Stimulated activated naive CD8-positive, alpha-beta T cell treated with anti-CD3 and anti-CD28 coated beads, Interleukin-15, amount 100 ng/mL, for 72 hours (primary cell): ENCODE results near the gene MBD3L5.
A peak's percentile ranks its signal among the peaks of the same experiment; 100 is the strongest.
"Not testable (repeated sequence)": the region's sequence is repeated elsewhere in the genome, so short reads cannot be mapped to it uniquely, and the experiment has no call there.

Experiments
- ATAC-seq: fragments of 150-1000 bp; cut with Tn5 transposase; 2 replicates; pipeline ENCODE4 v1.10.0; 2021; ENCODE audit warnings: mild to moderate bottlenecking, moderate library complexity
- DNase-seq, 2 donors: peaks; one replicate each; pipeline ENCODE4 v3.0.0; 2021 to 2022
- H3K27ac Mint-ChIP-seq, 2 donors: one replicate each; pipeline ENCODE4 v1.8.0; 2022; ENCODE audit warnings: mild to moderate bottlenecking in 2 of 2, mixed read lengths in 2 of 2, moderate library complexity in 2 of 2
- H3K27me3 Mint-ChIP-seq: one replicate; pipeline ENCODE4 v1.8.0; 2022; ENCODE audit warnings: mixed read lengths
- H3K4me1 Mint-ChIP-seq: one replicate; pipeline ENCODE4 v1.8.0; 2022; ENCODE audit warnings: mild to moderate bottlenecking, mixed read lengths
- H3K4me3 Mint-ChIP-seq, 2 donors: one replicate each; pipeline ENCODE4 v1.8.0; 2022; ENCODE audit warnings: mild to moderate bottlenecking in 2 of 2, mixed read lengths in 2 of 2, moderate library complexity in 1 of 2
- H3K9me3 Mint-ChIP-seq, 2 donors: one replicate each; pipeline ENCODE4 v1.8.0; 2022; ENCODE audit warnings: mixed read lengths in 2 of 2

The MBD3L5 gene

DNA sequence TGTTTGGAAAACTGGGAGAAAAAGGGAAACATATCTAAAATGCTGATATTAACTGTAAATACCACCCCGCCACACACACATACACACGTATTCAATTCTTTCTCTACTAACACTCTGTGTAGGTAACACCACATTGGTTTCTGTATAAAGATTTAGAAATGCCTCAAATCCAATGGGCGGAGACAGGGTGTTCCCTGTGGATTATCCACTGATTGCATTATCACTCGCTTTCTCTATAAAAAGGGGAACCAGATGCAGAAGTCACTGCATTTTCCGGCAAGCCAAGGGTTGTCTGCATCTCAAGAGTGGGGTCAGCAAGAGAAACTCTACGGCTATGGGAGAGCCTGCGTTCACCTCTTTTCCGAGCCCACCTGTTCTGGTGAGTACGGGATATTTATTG lies at the start of gene MBD3L5:
Gene MBD3L5 (plus strand): TSS at position 301 of the 400 bp plus-strand sequence. CDS start 34 bp downstream, at position 335.
- H3K4me3 Mint-ChIP-seq, ATAC-seq, H3K27me3 Mint-ChIP-seq, DNase-seq, H3K4me1 Mint-ChIP-seq, H3K9me3 Mint-ChIP-seq, H3K27ac Mint-ChIP-seq: not testable (repeated sequence)

DNA sequence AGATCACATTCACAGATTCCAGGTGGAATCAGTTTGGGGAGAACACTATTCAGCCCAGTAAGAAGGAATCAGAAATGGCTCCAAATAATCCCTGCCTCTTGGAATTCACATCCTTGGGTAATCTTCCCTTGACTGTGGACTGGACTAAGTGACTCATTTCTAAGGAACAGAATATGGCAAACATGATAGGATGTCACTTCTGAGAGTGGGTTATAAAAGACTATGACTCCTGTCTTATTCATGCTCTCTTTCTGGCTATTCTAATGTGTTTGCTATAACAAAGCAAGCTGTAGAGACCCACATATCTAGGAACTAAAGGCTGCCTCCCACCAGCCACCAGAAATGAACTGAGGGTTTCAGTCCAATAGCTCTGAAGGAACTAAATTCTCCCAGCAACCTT lies 46.9 kb upstream of the MBD3L5 start:
- H3K4me3 Mint-ChIP-seq = no peak overlapping the region
- no peak for ATAC-seq

DNA sequence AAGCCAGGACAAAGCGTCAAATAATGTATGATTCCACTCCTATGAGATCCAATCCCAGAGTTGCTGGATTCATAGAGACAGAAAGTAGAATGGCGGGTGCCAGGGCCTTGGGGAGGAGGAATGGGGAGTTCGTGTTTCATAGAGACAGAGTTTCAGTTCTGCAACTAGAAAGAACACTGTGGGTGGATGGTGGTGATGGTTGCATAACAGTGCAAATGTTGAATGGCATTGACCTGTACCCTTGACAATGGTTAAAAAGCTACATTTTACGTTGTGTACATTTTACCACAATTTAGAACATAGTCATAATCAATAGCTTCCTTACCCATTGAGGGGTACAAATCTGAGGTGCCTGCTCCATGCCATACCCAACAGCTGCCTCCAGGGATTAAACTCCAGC lies 42.5 kb upstream of the MBD3L5 start:
- no peak overlapping the region for H3K4me3 Mint-ChIP-seq
- H3K4me1 Mint-ChIP-seq = no peaks in the 10 kb centered on the region
- no peak overlapping the region for H3K27ac Mint-ChIP-seq
- no peaks in the 10 kb centered on the region for H3K27me3 Mint-ChIP-seq
- no peak for ATAC-seq
- H3K9me3 Mint-ChIP-seq = peaks cover 18 to 32% of the 10 kb centered on the region in 2 donors
- DNase-seq = no peak

More for the DNA sequence above, 46.9 kb upstream of the MBD3L5 start:
- Mint-ChIP-seq H3K27ac (no peak overlapping the region), H3K9me3 (peaks cover 18 to 33% of the 10 kb centered on the region in 2 donors), H3K4me1 (peaks cover 10% of the 10 kb centered on the region), H3K27me3 (no peaks in the 10 kb centered on the region)
- no peak for DNase-seq

DNA sequence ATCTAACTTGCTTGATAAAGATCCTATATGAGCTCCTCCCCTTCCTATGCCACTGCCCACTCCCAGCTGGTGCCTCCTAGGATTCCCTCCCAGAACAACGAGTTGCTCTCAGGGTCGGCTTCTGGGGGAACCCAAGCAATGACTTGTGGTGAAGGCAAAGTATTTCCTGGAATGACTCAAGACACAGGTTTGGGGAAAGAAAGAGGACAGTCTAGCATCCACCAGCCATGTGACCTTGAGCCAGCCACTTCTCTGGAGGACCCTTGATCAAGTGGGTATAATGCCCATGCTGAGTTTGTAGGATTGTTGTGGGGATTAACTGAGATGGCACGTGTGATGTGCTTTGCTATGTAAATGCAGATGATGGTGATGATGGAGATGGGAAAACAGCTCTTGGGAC lies 42.1 kb upstream of the MBD3L5 start:
- Mint-ChIP-seq H3K4me1 (no peaks in the 10 kb centered on the region), H3K4me3 (no peak overlapping the region), H3K9me3 (peaks cover 14 to 28% of the 10 kb centered on the region in 2 donors), H3K27me3 (no peaks in the 10 kb centered on the region), H3K27ac (no peak overlapping the region)
- ATAC-seq (no peak), DNase-seq (no peak)

DNA sequence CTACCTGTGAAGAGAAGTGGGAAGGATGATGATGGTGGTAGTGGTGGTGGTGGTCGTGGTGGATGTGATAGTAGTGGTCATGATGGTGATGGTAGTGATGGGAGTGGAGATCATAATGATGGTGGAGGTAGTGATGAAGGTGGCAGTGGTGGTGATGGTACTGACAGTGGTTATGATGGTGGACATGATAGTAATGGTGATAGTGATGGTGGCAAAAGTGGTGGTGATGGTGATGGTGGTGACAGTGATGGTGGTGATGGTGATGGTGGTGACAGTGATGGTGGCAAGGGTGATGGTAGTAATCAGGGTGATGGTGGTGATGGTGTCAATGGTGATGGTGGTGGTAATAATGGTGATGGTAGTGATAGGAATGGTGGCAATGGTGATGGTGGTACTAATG lies 35.3 kb upstream of the MBD3L5 start:
- no peak for ATAC-seq

DNA sequence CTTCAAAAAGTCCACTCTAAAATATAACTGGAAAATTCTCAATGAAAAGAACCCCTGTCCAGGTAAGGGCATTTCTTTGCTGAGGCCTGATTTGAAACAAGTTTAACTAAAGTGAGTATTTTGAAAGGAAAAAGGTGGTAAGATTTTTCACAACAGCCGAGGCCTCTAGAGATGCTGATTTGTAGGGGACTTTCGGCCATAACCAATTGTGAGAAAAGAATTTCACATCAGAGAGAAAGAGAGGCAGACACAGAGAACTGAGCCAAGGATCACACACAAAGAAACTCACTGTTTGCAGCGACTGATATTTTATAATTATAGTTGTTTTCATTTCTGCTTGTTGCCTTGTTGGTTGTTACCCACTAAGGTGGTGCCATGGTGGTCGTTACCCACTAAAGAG lies 33.6 kb upstream of the MBD3L5 start:
- Mint-ChIP-seq H3K4me1 (peaks cover 6% of the 10 kb centered on the region), H3K9me3 (peaks cover 14 to 20% of the 10 kb centered on the region in 2 donors), H3K27me3 (no peaks in the 10 kb centered on the region), H3K4me3 (no peak overlapping the region), H3K27ac (no peak overlapping the region)
- ATAC-seq = no peak
- DNase-seq = no peak

More for the DNA sequence above, 35.3 kb upstream of the MBD3L5 start:
- Mint-ChIP-seq H3K4me1 (peaks cover 6% of the 10 kb centered on the region), H3K27ac (no peak overlapping the region), H3K27me3 (no peaks in the 10 kb centered on the region), H3K4me3 (no peak overlapping the region), H3K9me3 (peaks cover 11 to 20% of the 10 kb centered on the region in 2 donors)
- no peak for DNase-seq

DNA sequence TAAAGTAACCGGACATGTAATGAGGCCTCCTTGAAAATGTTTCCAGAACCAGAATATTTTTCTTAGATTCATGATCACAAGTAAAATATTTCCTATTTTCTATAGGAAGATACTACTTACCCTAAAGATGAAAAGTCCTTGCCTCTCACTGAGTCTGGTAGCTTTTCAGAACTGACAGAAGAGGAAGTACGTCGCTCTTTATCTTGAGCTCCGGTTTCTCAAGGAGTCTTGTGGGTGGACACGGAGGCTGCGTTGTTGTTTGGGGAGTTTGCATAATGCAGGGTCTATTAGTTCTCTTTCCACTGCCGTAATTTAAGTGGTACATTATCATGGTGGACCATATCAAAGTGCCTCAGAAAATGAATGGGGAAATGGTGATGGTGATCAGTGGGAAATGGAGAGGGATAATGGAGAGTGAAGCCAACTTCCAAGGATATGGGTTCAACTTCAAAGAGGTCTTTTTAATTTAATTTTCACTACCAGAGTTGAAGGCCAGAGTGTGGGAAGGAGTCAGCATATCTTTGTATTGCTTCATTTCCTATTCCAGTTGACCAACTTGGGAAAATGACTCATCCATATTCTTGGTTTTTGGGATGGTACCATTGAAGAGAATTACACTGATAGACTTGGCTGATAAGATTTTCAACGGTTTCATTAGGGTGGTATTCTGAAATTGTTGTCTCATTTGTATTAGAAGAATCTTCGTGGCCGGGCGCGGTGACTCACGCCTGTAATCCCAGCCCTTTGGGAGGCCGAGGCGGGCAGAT lies 32.5 kb upstream of the MBD3L5 start:
- Mint-ChIP-seq H3K27me3 (no peaks in the 10 kb centered on the region), H3K27ac (no peak overlapping the region), H3K4me3 (no peak overlapping the region), H3K4me1 (peaks cover 6% of the 10 kb centered on the region), H3K9me3 (peaks cover 14 to 20% of the 10 kb centered on the region in 2 donors)
- no peak for DNase-seq
- no peak for ATAC-seq

DNA sequence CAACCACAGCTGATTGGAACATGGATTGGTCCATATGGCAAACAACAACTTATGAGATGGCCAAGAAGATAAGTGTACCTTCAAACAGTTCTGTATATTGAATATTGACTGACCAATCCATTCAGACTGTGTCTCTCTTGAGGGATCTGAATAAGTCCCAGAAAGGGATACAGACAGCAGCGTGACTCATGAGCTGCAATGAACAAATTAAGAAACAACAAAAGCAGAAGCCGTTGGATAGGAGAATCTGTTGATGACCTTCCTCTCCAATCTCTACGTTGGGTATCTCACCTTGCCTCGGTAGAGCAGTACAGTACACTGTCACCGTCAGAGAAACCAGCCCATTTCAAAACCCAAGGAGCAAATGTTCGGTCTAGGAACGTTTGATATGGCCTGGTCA lies 30.4 kb upstream of the MBD3L5 start:
- H3K4me1 Mint-ChIP-seq = peaks cover 14% of the 10 kb centered on the region
- no peaks in the 10 kb centered on the region for H3K27me3 Mint-ChIP-seq
- ATAC-seq = no peak
- peaks cover 10 to 16% of the 10 kb centered on the region in 2 donors for H3K9me3 Mint-ChIP-seq
- DNase-seq = no peak
- H3K27ac Mint-ChIP-seq = no peak overlapping the region
- no peak overlapping the region for H3K4me3 Mint-ChIP-seq

DNA sequence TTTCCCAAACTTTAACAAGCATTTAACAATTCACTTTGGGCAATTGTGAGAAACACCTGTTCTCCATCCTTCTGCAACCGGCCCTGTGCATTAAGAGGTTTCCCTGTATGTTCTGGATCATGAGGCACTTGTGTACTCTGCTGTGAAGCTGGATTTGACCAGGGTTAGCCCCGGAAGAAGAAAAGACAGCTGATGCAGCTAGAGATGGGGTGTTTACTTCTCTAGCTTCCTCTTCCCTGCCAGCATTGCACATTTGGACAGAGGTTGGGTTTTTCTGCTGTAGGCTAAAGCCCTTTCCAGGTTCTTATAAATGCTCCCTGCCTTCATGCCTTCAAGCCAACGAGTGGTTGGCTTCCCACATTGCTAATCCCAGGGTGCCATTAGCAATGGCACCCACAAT lies 30.0 kb upstream of the MBD3L5 start:
- peaks cover 6 to 12% of the 10 kb centered on the region in 2 donors for H3K9me3 Mint-ChIP-seq
- H3K27ac Mint-ChIP-seq = no peak overlapping the region
- no peak for ATAC-seq
- no peak for DNase-seq
- no peak overlapping the region for H3K4me3 Mint-ChIP-seq
- peaks cover 14% of the 10 kb centered on the region for H3K4me1 Mint-ChIP-seq
- no peaks in the 10 kb centered on the region for H3K27me3 Mint-ChIP-seq

DNA sequence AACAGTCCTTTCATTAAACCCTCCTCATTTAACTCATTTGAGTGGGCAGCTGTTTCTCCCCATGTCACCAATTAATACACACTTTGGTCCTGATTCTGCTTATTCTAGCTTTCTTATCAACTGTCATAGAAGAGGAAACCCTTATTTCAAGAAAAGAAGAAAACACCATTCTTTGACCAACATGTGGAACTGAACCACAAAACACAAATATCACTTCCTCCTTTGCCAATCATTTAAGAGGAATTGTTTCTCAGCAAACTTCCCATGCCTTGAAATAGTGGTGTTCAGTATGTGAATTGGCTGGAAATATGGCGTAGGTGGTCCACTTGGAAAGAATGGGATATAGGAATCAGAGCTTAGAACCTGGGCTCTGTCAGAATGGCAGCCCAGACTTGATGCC lies 29.6 kb upstream of the MBD3L5 start:
- Mint-ChIP-seq H3K27ac (no peak overlapping the region), H3K27me3 (no peaks in the 10 kb centered on the region)
- ATAC-seq = no peak

DNA sequence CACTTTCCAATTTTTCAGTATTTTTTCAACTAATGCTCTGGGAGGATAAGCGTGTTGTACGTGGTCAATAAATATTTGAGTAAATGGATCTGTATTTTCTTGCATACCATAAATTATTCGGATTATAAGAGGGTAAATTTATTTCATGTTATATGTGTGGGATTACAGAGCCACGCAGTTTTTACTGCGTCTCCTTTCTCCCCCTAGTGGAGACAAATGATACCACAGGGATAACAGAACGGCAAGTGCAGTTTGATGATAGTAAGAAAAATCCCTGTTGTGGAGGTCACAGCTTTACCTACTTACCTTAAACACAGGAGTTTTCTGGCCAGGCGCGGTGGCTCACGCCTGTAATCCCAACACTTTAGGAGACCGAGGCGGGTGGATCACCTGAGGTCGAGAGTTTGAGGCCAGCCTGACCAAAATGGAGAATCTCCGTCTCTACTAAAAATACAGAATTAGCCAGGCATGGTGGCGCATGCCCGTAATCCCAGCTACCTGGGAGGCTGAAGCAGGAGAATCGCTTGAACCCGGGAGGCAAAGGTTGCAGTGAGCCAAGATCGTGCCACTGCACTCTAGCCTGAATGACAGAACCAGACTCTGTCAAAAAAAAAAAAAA lies 26.0 kb upstream of the MBD3L5 start:
- Mint-ChIP-seq H3K4me1 (peaks cover 34% of the 10 kb centered on the region), H3K9me3 (peaks cover 0 to 4% of the 10 kb centered on the region in 2 donors), H3K27ac (no peak overlapping the region), H3K4me3 (peak overlapping the region in 1 of 2 donors; percentile 46), H3K27me3 (no peaks in the 10 kb centered on the region)
- DNase-seq = peak; percentile 31
- ATAC-seq = peak; percentile 57

More for the DNA sequence above, 29.6 kb upstream of the MBD3L5 start:
- DNase-seq = no peak
- Mint-ChIP-seq H3K9me3 (peaks cover 4 to 7% of the 10 kb centered on the region in 2 donors), H3K4me1 (peaks cover 14% of the 10 kb centered on the region), H3K4me3 (no peak overlapping the region)

DNA sequence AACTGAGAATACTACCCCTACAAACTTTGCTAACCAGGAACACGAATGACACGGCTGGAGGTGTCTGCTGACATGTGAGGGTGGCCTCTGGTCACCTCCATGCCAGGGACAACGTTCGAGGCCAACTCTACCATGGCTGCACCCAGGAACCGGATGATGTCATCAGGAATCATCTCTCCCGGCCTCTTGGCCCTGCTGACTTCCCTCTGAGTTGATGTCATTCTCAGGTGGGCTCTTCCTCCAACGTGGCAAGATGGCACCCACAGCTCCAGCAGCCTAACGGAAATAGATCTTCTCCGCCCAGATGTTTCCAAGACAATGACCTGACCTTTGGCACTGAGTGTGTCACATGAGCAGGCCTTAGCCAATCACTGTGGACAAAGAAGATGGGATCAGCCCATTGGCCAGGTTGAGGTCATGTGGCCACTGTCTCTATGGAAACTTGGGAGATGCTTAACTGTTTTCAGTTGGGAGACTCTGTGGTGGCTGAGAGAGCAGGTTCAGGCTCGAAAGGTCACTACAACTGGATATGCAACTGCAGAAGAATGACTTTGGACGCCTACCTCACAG lies 24.2 kb upstream of the MBD3L5 start:
- ATAC-seq = no peak

DNA sequence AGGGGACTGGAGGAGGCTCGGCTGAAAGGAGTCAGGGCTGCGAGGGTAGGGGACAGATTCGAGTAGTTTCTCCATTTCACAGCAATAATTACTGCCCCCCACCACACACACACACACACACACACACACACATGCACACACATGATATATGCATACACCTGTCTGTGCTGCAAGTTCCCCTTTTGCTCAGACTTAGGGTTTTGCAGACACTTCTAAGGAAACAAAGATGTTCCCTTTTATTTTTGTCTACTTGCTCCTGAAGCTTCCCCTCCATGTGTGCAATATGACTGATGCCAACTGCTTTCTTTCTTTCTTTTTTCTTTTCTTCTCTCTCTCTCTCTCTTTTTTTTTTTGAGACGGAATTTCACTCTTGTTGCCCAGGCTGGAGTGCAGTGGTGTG lies 22.5 kb upstream of the MBD3L5 start:
- ATAC-seq (no peak), DNase-seq (no peak)
- Mint-ChIP-seq H3K27me3 (no peaks in the 10 kb centered on the region), H3K9me3 (peaks cover 0 to 5% of the 10 kb centered on the region in 2 donors), H3K4me3 (no peak overlapping the region), H3K27ac (no peak overlapping the region), H3K4me1 (peaks cover 60% of the 10 kb centered on the region)

More for the DNA sequence above, 24.2 kb upstream of the MBD3L5 start:
- H3K27me3 Mint-ChIP-seq = no peaks in the 10 kb centered on the region
- H3K4me3 Mint-ChIP-seq = no peak overlapping the region
- DNase-seq = no peak
- peaks cover 49% of the 10 kb centered on the region for H3K4me1 Mint-ChIP-seq
- no peak overlapping the region for H3K27ac Mint-ChIP-seq
- H3K9me3 Mint-ChIP-seq = peaks cover 0 to 2% of the 10 kb centered on the region in 2 donors

DNA sequence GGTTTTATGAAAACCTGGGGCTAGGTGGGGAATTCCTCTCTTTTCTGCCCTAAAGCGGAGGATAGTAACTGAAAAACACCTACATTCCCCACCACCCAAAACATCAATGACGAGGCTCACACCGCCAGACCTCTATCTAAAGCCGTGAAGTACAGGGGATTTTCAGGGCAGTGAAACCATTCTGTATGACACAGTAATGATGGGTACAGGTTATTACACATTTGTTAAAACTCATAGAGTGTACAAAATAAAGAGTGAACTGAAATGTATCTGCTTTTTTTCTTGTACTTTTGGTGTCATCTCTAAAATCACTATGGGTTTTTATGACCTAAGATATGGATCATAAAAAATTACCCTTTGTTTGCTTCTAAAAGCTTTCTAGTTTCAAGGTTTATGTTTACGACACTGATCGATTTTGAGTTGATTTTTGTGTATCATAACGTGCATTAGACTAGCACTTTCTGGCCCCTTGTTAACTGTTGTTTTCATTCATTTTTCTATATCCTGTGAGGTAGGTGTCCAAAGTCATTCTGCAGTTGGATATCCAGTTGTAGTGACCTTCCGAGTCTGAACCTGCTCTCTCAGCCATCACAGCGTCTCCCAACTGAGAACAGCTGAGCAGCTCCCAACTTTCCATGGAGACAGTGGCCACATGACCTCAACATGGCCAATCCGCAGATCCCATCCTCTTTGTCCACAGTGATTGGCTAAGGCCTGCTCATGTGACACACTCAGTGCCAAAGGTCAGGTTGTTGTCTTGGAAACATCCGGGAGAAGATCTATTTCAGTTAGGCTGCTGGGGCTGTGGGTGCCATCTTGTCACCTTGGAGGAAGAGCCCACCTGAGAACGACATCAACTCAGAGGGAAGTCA lies 19.4 kb upstream of the MBD3L5 start:
- Mint-ChIP-seq H3K27me3 (no peaks in the 10 kb centered on the region), H3K4me1 (peaks cover 65% of the 10 kb centered on the region), H3K9me3 (peaks cover 0 to 5% of the 10 kb centered on the region in 2 donors), H3K27ac (peak overlapping the region in 1 of 2 donors; percentile 74), H3K4me3 (peak overlapping the region; percentile 21 to 31)
- peak in 1 of 2 donors; percentile 51 for DNase-seq
- ATAC-seq = peak; percentile 94

DNA sequence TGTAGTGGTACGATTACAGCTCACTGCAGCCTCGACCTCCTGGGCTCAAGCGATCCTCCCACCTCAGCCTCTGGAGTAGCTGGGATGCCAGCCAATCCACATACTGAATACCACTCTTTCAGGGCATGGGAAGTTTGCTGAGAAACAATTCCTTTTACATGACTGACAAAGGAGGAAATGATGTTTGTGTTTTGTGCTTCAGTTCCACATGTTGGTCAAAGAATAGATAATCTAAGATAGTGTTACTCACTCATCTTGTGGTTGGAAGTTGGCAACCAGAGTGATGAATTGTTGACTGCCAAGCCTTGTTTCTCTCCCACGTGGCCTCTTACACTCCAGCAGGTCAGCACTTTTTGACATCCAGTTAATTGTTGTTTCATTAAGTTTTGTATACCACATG lies 16.7 kb upstream of the MBD3L5 start:
- ATAC-seq (peak; percentile 74), DNase-seq (no peak)
- Mint-ChIP-seq H3K4me3 (no peak overlapping the region), H3K27ac (no peak overlapping the region), H3K27me3 (no peaks in the 10 kb centered on the region), H3K4me1 (peaks cover 46% of the 10 kb centered on the region), H3K9me3 (peaks cover 0 to 5% of the 10 kb centered on the region in 2 donors)
